Cardiac muscle cell (in vitro differentiated cells and primary cell): ENCODE results near the gene RNF115. TPM values are rescaled to one million over a fixed set of nuclear protein-coding genes. Genes with fewer than 3 reads are reported as not detected.
"Not testable (repeated sequence)": the region's sequence is repeated elsewhere in the genome, so short reads cannot be mapped to it uniquely, and the experiment has no call there.

Experiments used
- DNase-seq, 2 donors: peaks; one replicate each; pipeline versions ENCODE4 v3.0.0 to v3.0.0-alpha.2; 2010 to 2017; ENCODE audit warnings: low read depth in 1 of 2, low spot score in 1 of 2
- H3K27ac ChIP-seq: fragments of 200-600 bp; sonication (generic); 2 replicates; pipeline ENCODE4 v1.5.1; 2016
- H3K27me3 ChIP-seq: fragments of 200-600 bp; sonication (generic); 2 replicates; pipeline ENCODE4 v1.6.0; 2016; ENCODE audit warnings: control low read depth
- H3K36me3 ChIP-seq: fragments of 200-600 bp; sonication (generic); 2 replicates; pipeline ENCODE4 v1.5.1; 2016; ENCODE audit warnings: control low read depth
- H3K4me1 ChIP-seq: fragments of 200-600 bp; sonication (generic); 2 replicates; pipeline ENCODE4 v1.8.1; 2017; ENCODE audit warnings: low read depth, mild to moderate bottlenecking, mixed run types
- H3K4me3 ChIP-seq: fragments of 200-600 bp; sonication (generic); 2 replicates; pipeline ENCODE4 v1.5.1; 2016; ENCODE audit warnings: mild to moderate bottlenecking
- H3K9me3 ChIP-seq: fragments of 200-600 bp; sonication (generic); 2 replicates; pipeline ENCODE4 v1.5.1; 2017; ENCODE audit warnings: low read depth, mild to moderate bottlenecking, control low read depth
- polyA plus RNA-seq: library from polyadenylated mRNA; unstranded; fragments of >200 nt; fragmentation: Nextera tagmentation; extraction: Ambion mirVana; gene quantifications from 2 replicates; pipeline ENCODE4 v1.2.1, GENCODE V29; 2016
- total RNA-seq: library from RNA; depleted of rRNA; stranded (reverse); fragments of >200 nt; gene quantifications from 2 replicates; pipeline ENCODE4 v1.2.3, GENCODE V29; 2016
- TF ChIP-seq, protein P1 (sequence below): IDR thresholded peaks from 2 replicates; pipeline ENCODE4 v1.5.1; 2012; ENCODE audit warnings: low read depth, mild to moderate bottlenecking, low read length

RNF115 gene
- total and polyA plus RNA-seq, 2 experiments from 2014 or later: 12.9 to 18.8 TPM

DNA sequence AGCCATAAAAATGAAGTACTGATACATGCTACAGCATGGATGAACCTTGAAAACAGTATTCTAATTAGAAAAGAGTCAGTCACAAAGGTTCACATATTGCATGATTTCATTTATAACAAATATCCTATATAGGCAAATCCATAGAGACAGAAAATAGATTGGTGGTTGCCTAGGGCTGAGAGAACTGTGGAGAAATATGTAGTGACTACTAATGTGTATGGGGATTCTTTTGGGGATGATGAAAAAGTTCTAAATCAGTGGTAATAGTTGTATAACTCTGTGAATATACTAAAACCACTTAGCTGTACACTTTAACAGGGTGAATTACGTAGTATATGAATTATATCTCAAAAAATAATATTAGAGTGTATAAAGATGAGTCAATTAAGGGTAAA, 45.8 kb downstream of the RNF115 start:
- Histone ChIP-seq H3K9me3 (no peaks in the 10 kb centered on the region), H3K36me3 (no peaks in the 10 kb centered on the region), H3K27me3 (no peaks in the 10 kb centered on the region), H3K27ac (peak overlapping the region; percentile 20), H3K4me3 (no peak overlapping the region), H3K4me1 (peaks cover 22% of the 10 kb centered on the region)
- TF ChIP-seq, protein P1, sequence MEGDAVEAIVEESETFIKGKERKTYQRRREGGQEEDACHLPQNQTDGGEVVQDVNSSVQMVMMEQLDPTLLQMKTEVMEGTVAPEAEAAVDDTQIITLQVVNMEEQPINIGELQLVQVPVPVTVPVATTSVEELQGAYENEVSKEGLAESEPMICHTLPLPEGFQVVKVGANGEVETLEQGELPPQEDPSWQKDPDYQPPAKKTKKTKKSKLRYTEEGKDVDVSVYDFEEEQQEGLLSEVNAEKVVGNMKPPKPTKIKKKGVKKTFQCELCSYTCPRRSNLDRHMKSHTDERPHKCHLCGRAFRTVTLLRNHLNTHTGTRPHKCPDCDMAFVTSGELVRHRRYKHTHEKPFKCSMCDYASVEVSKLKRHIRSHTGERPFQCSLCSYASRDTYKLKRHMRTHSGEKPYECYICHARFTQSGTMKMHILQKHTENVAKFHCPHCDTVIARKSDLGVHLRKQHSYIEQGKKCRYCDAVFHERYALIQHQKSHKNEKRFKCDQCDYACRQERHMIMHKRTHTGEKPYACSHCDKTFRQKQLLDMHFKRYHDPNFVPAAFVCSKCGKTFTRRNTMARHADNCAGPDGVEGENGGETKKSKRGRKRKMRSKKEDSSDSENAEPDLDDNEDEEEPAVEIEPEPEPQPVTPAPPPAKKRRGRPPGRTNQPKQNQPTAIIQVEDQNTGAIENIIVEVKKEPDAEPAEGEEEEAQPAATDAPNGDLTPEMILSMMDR: no peak
- DNase-seq: no peak

DNA sequence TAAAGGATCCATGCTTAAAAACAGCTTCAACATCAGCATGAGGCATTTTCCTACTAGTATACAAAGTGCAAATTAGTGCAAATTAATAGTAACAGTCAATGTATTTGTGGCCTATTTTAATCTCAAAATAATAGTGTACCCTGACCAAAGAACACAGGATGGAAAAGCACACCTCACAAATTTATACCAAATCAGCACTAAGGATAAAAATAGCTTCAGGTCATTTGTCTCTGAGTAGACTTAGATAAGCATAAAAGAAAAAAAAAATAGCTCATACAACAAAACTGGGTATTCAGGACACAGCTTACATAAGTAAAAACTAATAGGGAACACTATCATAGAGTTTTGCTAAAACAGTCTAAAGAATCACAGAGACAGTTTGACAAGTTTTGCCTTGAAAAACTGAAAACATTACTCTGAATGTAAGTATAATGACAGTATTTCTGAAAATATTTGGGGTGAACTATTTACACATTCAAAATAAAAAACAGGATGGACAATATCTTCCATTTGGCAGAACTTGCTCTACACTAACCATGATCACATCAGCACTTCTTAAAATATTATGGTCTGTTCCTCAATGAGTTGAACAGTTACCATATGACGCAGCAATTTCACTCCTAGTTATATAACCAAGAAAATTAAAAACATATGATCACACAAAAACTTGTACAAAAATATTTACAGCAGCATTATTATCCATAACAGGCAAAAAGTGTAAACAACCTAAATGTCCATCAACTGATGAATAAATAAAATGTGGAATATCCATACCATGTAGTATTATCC, 46.3 kb downstream of the RNF115 start:
- H3K4me1 ChIP-seq: peaks cover 20% of the 10 kb centered on the region
- DNase-seq: peak in 1 of 2 donors; percentile 18
- H3K36me3 ChIP-seq: peaks cover 2% of the 10 kb centered on the region
- no peaks in the 10 kb centered on the region for H3K27me3 ChIP-seq
- H3K4me3 ChIP-seq: no peak overlapping the region
- TF ChIP-seq, protein P1: no peak
- H3K9me3 ChIP-seq: no peaks in the 10 kb centered on the region
- H3K27ac ChIP-seq: peak overlapping the region; percentile 20

- H3K27ac ChIP-seq: peak overlapping the region; percentile 62
- H3K9me3 ChIP-seq: no peaks in the 10 kb centered on the region
- no peaks in the 10 kb centered on the region for H3K27me3 ChIP-seq
- peaks cover 25% of the 10 kb centered on the region for H3K36me3 ChIP-seq
- peaks cover 16% of the 10 kb centered on the region for H3K4me1 ChIP-seq
- TF ChIP-seq, protein P1: no peak
- DNase-seq: no peak
- no peak overlapping the region for H3K4me3 ChIP-seq
Observed at GRCh38 chr1:145773423-145773822, 50.5 kb downstream of the RNF115 start.

- peaks cover 25% of the 10 kb centered on the region for H3K36me3 ChIP-seq
- no peaks in the 10 kb centered on the region for H3K4me1 ChIP-seq
- H3K9me3 ChIP-seq: no peaks in the 10 kb centered on the region
- no peak for DNase-seq
- H3K27ac ChIP-seq: no peak overlapping the region
- TF ChIP-seq, protein P1: no peak
- H3K4me3 ChIP-seq: no peak overlapping the region
- H3K27me3 ChIP-seq: no peaks in the 10 kb centered on the region
Observed at GRCh38 chr1:145771056-145771455, 52.8 kb downstream of the RNF115 start.

DNA sequence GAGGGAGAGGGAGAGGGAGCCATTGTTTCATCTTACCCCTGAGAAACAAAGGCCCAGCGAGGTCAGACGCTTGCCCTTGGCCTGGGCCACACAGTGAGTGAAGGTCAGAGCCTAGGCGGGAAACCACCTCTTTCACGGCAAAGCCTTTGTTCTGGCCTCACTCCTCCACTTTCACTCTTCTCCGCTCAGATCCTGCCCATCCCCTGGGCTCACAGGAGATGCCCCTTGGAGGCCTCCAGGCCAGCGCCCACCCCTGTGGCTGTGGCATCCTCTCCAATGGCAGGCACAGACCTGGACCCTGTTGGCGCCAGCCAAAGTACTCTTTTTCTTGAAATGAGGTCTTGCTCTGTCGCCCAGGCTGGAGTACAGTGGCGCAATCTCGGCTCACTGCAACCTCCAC, 55.9 kb downstream of the RNF115 start:
- H3K27me3 ChIP-seq, H3K4me3 ChIP-seq, H3K4me1 ChIP-seq, H3K9me3 ChIP-seq, DNase-seq, H3K27ac ChIP-seq: not testable (repeated sequence)
- peaks cover 25% of the 10 kb centered on the region for H3K36me3 ChIP-seq

GRCh38 chr1:145766926-145767325, 57.0 kb downstream of the RNF115 start:
- not testable (repeated sequence) for H3K4me1 ChIP-seq, H3K4me3 ChIP-seq, DNase-seq, H3K27me3 ChIP-seq, H3K9me3 ChIP-seq, H3K27ac ChIP-seq
- peaks cover 21% of the 10 kb centered on the region for H3K36me3 ChIP-seq

DNA sequence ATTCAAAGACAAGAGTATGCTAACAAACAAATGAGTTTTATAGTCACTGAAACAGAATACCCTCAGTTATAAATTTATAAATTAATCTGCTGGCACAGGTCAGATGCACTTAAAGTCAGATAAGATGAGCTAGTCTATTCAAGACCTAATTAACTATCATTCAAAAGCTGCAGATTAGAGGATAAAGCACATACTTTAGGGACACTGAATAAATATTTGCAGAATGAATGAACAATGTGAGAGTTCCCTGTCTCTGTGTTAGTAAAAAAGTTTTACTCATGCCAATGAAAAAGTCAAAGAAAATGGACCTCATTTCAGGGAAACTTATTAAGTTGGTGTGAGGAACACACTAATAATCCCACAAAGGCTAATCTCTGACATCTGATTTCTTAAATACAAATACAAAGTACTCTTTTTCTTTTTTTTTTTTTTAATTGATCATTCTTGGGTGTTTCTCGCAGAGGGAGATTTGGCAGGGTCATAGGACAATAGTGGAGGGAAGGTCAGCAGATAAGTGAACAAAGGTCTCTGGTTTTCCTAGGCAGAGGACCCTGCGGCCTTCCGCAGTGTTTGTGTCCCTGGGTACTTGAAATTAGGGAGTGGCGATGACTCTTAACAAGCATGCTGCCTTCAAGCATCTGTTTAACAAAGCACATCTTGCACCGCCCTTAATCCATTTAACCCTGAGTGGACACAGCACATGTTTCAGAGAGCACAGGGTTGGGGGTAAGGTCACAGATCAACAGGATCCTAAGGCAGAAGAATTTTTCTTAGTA, 58.1 kb downstream of the RNF115 start:
- not testable (repeated sequence) for H3K27me3 ChIP-seq, H3K4me3 ChIP-seq, H3K9me3 ChIP-seq, DNase-seq, H3K27ac ChIP-seq, H3K4me1 ChIP-seq, H3K36me3 ChIP-seq

GRCh38 chr1:145765127-145765526, 58.8 kb downstream of the RNF115 start:
- H3K9me3 ChIP-seq, H3K27me3 ChIP-seq, H3K27ac ChIP-seq, H3K4me3 ChIP-seq, H3K4me1 ChIP-seq, DNase-seq, H3K36me3 ChIP-seq: not testable (repeated sequence)

- not testable (repeated sequence) for H3K4me3 ChIP-seq, H3K9me3 ChIP-seq, DNase-seq, H3K36me3 ChIP-seq, H3K27me3 ChIP-seq, H3K4me1 ChIP-seq, H3K27ac ChIP-seq
Observed at GRCh38 chr1:145764231-145764940, 59.5 kb downstream of the RNF115 start.
